Cardiac fibroblast (primary cell): ENCODE measurements around the gene SPINK14.

Source experiments
- DNase-seq, 2 donors: peaks; one replicate each; pipeline versions ENCODE4 v3.0.0 to v3.0.0-alpha.2; 2010; ENCODE audit warnings: low read depth in 2 of 2
- H3K4me3 ChIP-seq, 2 donors: replicated peaks in 1 of 2; 1 replicate in 1 of 2; 2 replicates in 1 of 2; pipeline ENCODE4 v1.5.1; 2011; ENCODE audit warnings: low read depth in 2 of 2, low read length in 2 of 2, mild to moderate bottlenecking in 2 of 2, moderate library complexity in 1 of 2
- TF ChIP-seq, protein P1 (sequence below): IDR thresholded peaks from one replicate; pipeline ENCODE4 v1.5.1; 2011; ENCODE audit warnings: low read depth, mild to moderate bottlenecking, low read length, inconsistent platforms

SPINK14 gene

DNA sequence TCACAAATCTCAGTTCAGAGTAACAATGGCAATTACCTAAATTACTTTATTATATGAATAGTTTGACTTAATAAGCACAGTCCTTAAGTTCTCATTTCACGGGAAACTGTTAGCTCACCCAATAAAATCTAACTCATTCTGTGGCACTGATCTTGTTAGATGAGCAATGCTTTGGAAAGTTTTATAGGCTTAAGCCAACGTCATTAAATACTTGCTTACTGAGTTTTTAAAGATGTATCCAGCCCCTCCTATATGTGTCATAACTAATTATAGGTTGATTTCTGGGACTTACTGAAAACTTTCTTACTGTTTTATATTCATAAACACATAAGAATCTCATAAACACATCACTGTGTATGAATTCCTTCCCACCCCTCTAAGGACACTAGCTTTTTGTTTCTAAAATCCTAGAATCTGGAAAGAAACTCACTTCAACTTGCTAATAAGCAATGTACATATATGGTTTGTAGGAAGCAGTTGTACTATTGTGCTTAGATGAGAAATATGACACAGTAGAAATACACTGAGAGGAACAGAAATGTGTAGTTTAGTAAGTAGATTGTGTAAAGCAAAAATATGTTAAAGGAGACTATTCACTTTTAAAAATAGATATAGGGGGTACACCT lies 55.9 kb downstream of the SPINK14 start:
- TF ChIP-seq, protein P1, sequence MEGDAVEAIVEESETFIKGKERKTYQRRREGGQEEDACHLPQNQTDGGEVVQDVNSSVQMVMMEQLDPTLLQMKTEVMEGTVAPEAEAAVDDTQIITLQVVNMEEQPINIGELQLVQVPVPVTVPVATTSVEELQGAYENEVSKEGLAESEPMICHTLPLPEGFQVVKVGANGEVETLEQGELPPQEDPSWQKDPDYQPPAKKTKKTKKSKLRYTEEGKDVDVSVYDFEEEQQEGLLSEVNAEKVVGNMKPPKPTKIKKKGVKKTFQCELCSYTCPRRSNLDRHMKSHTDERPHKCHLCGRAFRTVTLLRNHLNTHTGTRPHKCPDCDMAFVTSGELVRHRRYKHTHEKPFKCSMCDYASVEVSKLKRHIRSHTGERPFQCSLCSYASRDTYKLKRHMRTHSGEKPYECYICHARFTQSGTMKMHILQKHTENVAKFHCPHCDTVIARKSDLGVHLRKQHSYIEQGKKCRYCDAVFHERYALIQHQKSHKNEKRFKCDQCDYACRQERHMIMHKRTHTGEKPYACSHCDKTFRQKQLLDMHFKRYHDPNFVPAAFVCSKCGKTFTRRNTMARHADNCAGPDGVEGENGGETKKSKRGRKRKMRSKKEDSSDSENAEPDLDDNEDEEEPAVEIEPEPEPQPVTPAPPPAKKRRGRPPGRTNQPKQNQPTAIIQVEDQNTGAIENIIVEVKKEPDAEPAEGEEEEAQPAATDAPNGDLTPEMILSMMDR = no peak
- H3K4me3 ChIP-seq = no peak overlapping the region
- no peak for DNase-seq
